GM13977 (cell line): ENCODE measurements around the gene MPST.
A peak's percentile ranks its signal among the peaks of the same experiment; 100 is the strongest.

Source experiments
- DNase-seq: peaks from one replicate; pipeline ENCODE4 v3.0.0; 2012; ENCODE audit warnings: low spot score
- CTCF ChIP-seq: IDR thresholded peaks from 2 replicates; pipeline ENCODE4 v1.5.1; 2012; ENCODE audit warnings: mild to moderate bottlenecking, control low read depth; ENCODE audit not compliant: insufficient read depth; ENCODE audit errors: extremely low read depth, missing control alignments
- in situ Hi-C: fragments of 300-500 bp; cut with MboI; formaldehyde crosslinking; loops from one replicate; pipeline ENCODE4 v1.12.0; 2022; ENCODE audit warnings: low sequenced_read_pairs, low pct_unique_long_range_greater_than_20kb, mixed read lengths, inconsistent platforms; ENCODE audit not compliant: unreplicated experiment

MPST gene

DNA sequence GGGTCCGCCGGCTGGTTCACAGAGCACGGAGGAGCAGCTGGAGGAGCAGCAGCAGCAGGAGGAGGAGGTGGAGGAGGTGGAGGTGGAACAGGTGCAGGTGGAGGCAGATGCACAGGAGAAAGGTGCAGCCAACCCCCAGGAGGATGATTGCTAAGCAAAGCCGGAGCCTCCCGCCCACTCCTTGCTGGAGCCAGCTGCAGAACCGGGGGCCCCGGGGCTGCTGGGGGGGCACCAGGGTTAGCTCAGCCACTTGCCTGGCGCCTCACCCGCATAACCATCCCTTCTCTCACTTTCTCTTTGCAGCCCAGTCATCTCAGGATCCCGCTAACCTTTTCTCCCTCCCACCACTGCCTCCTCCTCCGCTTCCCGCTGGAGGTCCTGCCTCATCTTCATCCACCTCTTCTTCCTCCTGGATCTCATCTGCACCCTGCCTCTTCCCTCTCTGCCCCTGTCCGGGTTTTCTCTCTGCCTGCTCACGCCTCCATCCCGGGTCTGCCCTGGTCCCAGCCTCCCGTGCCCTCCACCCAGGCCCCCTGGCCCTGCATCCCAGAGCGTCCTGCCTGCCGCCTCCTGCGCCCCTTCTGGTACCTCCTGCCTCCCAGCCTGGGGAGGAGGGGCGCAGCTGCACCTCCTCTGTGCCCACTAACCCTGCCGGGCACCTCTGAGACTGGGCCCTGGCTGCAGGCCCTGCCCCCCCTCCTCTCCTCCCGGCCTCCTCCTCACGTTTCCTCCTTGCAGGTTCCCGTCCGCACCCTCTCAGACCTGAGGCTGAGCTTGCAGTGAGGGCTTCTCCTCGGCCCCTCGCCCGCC is 41.5 kb downstream of the MPST start:
- DNase-seq: peak; percentile 72
- TF ChIP-seq CTCF: no peak
- in situ Hi-C loops: no loop called here

- no peak for TF ChIP-seq CTCF
- in situ Hi-C loops: no loop called here
- DNase-seq: no peak
Measured at GRCh38 chr22:37061611-37062375, 42.3 kb downstream of the MPST start.

DNA sequence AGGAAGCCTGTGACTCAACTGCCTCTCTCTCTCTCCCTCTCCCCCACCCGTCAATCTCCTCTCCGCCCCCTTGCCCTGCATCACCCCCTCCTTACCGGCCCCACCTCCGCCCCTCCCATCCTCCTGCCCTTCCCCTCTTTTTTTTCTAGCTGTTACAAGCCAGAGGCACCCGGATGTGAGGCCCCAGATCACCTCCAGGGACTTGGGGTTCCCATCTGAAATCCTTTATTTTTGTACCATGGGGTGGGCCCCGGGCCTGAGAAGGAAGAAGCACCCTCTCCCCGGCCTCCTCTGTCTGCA is 42.8 kb downstream of the MPST start:
- in situ Hi-C loops: no loop called here
- TF ChIP-seq CTCF: no peak
- no peak for DNase-seq

DNA sequence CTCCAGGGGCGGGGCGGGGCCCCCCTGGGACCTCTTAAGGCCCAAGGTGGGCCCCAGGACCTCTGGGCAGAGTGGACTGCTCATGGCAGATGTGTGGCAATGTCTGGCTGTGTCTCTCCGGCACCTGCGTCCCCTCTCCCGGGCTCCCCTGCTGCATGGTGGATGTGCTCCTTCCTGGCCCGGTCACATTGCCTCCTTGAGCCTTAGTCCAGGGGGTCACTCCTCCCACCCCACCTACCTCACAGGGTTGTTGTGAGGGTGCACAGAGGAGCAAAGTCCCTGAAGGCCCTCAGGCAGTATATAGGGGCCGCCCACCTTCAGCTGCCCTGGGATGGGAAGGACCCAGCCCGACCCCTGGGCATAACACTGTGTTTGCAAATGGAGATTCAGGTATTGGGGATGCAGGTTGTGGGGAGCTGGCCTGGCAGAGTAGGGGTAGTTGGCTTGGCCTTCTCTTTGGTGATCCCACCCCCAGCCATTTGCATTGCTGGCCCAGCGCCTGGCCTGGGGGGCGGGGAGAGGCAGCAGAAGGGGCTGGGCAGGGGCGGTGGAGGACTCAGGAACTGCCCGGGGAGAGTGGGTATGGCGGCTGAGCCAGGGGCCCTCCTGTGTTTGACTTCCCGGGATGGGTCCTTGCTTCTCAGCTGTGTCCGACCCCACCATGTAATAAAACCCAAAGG is 43.3 kb downstream of the MPST start:
- in situ Hi-C loops: no loop called here
- no peak for TF ChIP-seq CTCF
- no peak for DNase-seq

GRCh38 chr22:37063431-37064420 is 44.2 kb downstream of the MPST start:
- in situ Hi-C loops: no loop called here
- no peak for DNase-seq
- TF ChIP-seq CTCF: no peak

- TF ChIP-seq CTCF: no peak
- no peak for DNase-seq
- in situ Hi-C loops: no loop called here
Measured at GRCh38 chr22:37064553-37064952, 45.0 kb downstream of the MPST start.
